AG08395 (cell line): ENCODE data around the gene SLC40A1.
"Not testable (repeated sequence)": the region's sequence is repeated elsewhere in the genome, so short reads cannot be mapped to it uniquely, and the experiment has no call there.

Experiments used
- DNase-seq: peaks from one replicate; pipeline ENCODE4 v3.0.0; 2012; ENCODE audit warnings: mixed read lengths, low spot score

Gene SLC40A1

DNA sequence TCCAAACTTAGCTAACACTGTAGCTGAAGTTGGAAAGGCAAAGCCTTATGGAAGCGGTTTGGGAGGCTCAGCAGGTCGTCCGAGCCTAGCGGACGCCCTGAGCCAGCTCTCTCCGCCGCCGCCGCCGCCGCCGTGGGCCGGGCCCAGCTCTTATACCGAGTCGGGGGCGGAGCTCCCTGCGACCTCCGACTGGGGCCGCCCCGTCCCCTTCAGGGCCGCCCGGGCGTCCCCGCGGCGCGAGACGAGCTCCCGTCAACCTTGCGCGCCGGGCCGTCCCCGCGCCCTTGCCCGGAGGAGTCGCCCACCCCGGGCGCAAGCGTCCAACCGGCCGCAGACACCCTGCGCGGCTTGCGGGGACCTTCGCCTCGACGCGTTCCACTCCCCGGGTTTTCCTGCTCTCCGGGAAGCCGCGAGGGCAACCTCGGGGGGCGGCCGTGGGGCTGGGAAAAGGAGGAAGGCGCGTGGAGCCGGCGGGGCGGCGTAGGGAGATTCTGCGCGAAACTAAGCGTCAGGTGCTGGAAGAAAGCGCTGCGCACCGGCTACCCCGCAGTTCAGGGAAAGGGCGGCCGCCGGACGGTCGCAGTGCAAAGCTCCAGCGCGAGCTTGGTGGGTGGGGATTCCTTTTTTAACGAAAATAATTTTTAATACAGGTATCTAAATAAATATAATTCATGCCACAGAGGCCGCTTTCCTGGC, at the start of gene SLC40A1:
Gene SLC40A1 (minus strand): TSS at position 129 of the 696 bp plus-strand sequence. CDS start 326 bp downstream, outside the sequence.
- peak; percentile 38 for DNase-seq

GRCh38 chr2:189629531-189630453, 49.2 kb upstream of the SLC40A1 start:
- DNase-seq = peak; percentile 17

DNA sequence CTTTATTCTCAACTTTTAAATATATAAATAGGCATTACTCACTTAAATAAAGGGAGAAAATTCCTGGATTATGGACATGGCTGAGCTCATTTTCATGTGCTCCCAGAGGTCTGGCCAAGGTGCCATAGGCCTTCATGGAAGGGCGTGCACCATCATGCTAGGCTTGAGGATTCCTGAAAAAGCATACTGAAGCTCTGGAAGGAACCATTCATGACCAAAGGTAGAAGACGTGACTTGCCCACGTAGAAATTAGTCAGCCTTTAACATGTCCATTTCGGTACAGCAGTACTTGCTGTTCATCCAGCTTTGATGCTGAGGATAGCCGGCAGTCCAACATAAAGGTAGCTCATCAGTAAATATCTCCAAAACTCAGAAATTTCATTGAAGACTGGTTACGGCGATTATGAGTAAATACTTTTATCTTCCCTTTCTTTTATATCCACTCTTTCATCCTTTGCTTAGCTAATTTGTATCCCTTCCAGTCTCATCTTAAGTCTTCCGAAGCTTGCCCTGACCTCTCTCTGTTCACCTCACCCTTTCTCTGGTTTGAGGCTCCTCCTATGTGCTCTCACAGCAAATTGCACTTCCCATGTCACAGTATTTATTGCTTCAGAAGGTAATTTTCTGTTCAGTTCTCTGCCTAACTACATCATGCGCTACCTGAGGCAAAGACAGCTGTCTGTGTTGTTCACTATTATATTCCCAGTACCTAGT, 48.4 kb upstream of the SLC40A1 start:
- no peak for DNase-seq

GRCh38 chr2:189627789-189628188, 47.2 kb upstream of the SLC40A1 start:
- DNase-seq = no peak

- no peak for DNase-seq
These were observed 45.0 kb upstream of the SLC40A1 start for GRCh38 chr2:189625636-189626035.

GRCh38 chr2:189624648-189625355, 44.2 kb upstream of the SLC40A1 start:
- no peak for DNase-seq

- no peak for DNase-seq
These were observed 42.5 kb upstream of the SLC40A1 start for GRCh38 chr2:189623049-189623448.

GRCh38 chr2:189621781-189622180, 41.2 kb upstream of the SLC40A1 start:
- DNase-seq = no peak

DNA sequence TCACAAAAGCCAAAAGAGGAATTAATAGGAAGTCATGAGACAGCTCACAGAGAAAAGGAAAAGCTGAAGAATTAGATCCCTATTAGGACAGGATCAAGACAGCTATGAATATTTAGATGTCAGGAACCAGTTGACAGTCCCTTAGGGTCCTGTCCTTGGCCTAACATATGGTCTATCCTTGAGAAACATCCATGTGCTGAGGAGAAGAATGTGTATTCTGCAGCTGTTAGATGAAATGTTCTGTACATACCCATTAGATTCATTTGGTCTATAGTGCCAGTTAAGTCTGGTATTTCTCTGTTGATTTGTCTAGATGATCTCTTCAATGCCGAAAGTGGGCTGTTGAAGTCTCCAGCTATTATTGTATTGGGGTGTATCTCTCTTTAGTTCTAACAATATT, 37.6 kb upstream of the SLC40A1 start:
- no peak for DNase-seq

DNA sequence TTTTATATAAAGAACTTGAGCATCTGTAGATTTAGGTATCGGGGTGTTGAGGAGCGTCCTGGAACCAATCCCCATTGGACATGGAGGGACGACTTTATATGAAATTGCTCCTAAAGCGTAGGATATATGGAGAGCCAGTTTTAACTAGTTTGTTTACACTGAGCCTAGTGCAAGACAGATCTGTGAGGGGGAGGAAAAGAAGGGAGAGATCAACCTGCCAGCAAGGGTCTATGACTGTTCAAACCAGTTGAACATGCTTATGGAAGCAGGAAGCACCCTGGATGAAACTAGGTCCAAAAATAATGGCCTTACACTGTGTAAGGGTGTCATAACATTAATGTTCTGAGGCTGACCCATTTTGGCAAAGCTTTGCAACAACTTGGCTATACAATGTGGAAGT, 34.0 kb upstream of the SLC40A1 start:
- DNase-seq = no peak

DNA sequence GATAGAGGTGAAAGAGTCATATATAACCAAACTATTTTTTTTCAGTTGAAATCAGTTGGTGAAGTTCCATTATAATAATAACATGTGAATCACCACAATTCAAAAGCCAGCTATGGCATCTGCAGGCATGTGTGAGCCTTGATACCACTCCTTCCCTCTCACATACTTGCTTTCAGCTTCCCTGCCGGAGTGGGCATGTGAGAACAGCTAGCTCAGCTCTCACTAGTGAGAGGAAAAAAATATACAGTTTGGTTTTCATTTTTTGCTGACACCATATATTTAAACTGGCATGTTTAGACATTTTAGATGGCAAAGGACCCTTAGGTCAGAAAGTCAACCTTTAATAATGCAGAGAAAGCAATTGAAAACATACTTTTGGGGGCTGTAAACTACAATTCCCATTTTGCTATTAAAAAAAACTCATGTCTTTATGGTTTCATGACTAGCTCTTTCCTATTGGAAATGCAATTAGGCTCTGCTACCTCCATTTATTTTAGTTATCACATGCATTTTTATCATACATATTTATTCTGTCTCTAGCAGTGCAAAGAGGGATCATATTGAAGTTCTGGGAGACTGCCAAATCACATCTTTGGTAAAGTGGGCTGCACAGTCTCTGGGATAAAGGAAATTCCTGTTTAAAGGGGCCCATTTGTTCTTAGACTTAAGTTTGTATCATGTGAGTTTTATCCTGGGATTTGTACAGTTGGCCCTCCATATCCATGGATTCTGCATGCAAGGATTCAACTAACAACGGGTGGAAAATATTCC, 33.2 kb upstream of the SLC40A1 start:
- peak; percentile 11 for DNase-seq

- peak; percentile 9 for DNase-seq
These were observed 32.6 kb upstream of the SLC40A1 start for GRCh38 chr2:189613077-189613636.

GRCh38 chr2:189610700-189611099, 30.1 kb upstream of the SLC40A1 start:
- no peak for DNase-seq

- no peak for DNase-seq
These were observed 29.3 kb upstream of the SLC40A1 start for GRCh38 chr2:189609853-189610252.

DNA sequence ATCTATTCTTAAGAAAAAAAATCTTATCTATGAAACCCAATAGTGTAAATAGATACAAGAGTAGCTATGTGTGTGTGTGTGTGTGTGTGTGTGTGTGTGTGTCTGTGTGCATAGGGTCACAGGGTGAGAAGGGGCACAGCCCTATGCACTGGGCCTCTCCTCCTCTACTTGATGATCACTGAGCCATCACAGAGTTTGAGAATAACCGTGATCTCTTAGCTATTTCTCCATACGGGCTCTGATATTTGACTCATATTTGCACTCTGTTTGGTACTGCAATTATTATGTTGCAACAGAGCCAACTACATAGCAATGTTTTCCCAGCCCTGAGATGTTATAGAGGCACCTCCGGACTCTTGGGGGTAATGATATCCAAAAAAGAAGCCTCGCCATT, 28.8 kb upstream of the SLC40A1 start:
- DNase-seq = peak; percentile 10

DNA sequence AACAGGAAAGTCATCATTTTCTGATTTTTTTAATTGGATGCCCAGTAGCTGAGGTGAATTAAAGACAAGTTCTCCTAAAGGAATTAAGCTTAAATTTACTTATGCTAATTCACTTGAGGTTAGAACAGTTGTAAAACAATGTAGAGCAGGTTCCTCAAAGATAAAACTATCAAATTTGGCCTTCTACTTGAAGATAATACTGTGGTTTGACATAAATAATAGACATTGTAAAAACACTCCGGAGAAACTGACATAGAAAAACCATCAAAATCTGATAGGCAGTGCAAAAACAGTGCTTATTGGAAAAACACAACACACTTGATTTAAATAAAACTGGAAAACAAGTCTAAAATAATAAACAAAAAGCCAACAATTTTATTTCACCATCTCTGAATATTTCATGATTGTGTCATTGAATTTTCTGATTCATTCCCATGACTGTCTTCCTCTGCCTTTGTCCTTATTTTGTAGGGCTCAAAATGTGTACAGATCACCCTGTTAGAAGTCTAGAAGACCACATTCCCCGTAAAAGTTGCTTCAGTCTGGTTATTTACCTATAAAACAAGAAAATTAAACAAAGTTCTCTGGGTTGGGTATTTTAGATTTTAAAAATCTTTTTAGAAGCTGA, 28.3 kb upstream of the SLC40A1 start:
- DNase-seq = peak; percentile 46

DNA sequence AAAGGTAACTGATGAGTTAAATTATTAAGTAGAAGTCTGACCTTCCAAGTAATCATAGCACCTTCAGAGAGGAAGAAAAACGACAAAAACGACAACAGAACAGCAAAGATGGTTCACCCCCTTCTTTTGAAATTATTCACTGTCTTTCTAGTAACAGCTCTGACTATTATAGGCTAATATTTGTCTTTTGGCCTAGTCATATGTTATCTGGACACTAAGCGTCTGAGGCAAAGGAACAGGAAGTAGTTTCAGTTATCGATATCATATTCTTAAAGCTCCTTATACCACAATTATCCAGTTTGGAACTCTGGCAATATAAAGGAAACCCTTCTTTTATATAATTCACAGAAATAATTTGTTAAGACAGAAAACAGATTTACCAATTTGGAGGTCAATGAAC, 27.6 kb upstream of the SLC40A1 start:
- DNase-seq = no peak

DNA sequence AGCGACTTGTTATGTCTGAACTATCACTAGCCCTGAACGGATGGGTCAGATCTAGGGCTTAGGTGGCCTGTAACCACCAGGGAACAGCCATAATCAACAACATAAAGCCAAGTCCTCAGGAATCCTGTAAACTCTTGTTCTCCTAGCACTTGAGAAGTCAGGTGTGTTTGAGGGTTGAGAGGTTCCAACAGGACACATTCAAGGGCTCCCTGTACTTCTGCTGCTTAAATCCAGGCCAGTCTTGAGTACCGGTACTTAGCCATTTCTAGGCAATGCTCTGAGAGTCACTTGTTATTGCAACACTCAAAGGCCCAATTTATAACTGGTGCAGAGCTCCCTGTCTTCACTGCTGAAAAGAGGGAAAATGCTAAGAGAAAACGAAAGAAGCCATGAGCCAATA, 21.6 kb upstream of the SLC40A1 start:
- no peak for DNase-seq

DNA sequence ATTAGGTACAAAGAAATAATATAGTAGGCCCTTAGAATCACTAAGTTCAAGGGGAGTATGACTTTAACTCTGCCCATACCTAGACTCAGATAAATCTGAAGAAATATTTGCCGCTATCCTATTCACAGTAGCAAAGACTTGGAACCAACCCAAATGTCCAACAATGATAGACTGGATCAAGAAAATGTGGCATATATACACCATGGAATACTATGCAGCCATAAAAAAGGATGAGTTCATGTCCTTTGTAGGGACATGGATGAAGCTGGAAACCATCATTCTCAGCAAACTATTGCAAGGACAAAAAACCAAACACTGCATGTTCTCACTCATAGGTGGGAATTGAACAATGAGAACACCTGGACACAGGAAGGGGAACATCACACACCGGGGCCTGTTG, 21.1 kb upstream of the SLC40A1 start:
- not testable (repeated sequence) for DNase-seq

GRCh38 chr2:189601043-189601442, 20.5 kb upstream of the SLC40A1 start:
- DNase-seq = no peak
